ENCODE results near the gene MORN5.

Gene MORN5

DNA sequence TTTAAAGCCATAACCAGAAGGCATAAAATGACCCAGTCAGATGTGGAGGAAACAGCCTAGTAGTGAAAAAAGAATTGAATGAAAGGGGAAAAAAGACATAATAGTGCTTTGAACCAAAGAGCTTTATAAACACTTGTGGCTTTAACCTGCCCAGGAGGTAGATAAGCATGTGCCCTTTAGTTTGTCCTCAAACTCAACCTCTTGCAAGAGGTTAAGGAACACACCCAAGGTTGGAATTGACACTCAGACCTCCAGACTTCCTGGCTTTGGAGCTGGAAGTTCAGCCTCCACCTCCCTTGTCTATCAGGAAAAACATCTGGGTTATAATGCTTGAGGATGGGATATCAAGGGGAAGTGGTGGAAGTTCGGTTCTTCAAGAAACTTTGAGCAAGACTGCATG, 16.4 kb upstream of the MORN5 start:
- DNase-seq (ENCODE audit: low spot score), result no peak
- no peak for FAIRE-seq

- no peak for FAIRE-seq
- no peak for DNase-seq (ENCODE audit: low spot score)
These were observed 15.8 kb upstream of the MORN5 start for GRCh38 chr9:122143876-122144405.

- no peak for DNase-seq (ENCODE audit: low spot score)
- FAIRE-seq, result no peak
These were observed 14.7 kb upstream of the MORN5 start for GRCh38 chr9:122144836-122145591.

- DNase-seq (ENCODE audit: low spot score) (no peak), FAIRE-seq (no peak)
These were observed 14.2 kb upstream of the MORN5 start for GRCh38 chr9:122145592-122145863.

DNA sequence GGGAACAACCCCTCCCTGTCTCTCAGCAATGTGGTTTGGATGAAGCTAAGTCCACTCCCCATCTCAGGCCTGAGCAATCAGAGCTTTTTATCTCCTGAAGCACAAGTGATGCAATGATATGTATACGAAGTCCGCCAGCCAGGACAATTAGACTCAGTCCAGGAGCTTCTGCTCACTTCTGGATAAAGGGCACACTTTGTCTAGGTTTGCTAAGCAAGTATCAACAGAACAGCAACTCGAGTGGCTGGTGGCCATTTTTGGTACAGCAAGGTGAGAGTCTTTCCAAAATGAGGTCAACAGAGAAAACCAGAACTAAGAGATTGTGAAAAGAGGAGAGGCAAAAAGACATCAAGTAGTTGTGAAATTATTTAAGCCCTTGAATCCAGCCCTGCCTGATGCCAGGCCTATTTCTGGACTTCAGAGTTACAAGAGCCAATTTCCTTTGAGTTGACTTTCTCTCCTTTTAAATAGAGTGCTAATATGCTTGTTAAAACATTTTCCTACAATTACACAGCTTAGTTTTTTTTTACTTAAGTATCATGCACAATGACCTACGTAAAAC, 8.4 kb upstream of the MORN5 start:
- DNase-seq (ENCODE audit: low spot score) (no peak), FAIRE-seq (no peak)

DNA sequence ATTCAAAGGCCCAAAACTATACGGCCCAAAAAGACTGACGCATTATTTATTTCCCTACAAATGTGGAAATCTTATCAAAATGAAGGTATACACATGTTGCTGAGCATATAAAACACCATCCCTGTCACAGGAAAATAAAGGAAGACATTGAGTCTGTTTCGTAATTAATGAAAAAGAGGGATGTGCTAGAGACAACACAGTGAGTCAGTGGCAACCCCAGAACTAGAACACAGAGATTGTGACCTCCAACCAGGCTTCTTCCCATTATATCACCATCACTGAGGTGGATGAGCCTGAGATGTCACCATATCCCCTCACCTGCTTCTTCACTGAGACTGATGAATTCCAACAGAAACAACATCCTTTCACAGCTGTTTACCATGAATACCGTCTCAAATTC, 3.9 kb upstream of the MORN5 start:
- DNase-seq (ENCODE audit: low spot score), result no peak
- no peak for FAIRE-seq

DNA sequence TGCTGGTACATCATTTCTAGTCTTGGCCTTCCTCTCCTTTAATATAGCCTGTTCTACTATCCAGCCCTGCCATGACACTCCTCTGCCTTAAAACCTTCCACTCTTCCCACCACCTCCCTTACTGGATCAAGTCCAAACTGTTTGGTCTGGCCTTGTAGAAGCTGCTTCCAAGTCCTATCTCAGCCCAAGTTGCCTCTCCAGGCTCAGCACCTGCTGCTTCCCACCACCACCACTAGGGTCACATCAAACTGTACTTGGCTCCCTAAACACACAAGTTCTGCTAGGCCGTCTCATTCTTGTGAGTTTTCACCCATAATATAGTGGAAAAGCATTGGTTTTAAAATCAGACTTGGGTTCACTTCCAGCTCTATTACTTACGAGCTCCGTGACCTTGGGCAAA, 1.5 kb upstream of the MORN5 start:
- no peak for FAIRE-seq
- DNase-seq (ENCODE audit: low spot score), result peak; percentile 34

- no peak for FAIRE-seq
These were observed 178 bp downstream of the MORN5 start for GRCh38 chr9:122159925-122160246.

DNA sequence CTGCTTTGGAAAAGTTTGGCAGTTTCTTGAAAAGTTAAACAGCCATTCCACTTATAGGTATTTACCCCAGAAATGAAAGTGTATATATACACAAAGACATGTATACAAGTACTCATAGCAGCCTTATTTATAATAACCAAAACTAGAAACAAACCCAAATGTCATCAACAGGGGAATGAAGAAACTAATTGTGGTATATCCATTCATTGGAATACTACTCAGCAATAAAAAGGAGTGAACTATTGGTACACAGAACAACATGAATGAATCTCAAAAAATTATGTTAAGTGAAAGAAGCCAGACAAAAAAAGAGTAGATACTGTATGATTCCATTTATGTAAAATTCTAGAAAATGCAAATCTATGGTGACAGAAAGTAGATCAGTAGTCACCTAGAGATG, 2.7 kb downstream of the MORN5 start:
- FAIRE-seq, result no peak
- DNase-seq (ENCODE audit: low spot score), result no peak

More at GRCh38 chr9:122159925-122160246, 178 bp downstream of the MORN5 start:
- no peak for DNase-seq (ENCODE audit: low spot score)

DNA sequence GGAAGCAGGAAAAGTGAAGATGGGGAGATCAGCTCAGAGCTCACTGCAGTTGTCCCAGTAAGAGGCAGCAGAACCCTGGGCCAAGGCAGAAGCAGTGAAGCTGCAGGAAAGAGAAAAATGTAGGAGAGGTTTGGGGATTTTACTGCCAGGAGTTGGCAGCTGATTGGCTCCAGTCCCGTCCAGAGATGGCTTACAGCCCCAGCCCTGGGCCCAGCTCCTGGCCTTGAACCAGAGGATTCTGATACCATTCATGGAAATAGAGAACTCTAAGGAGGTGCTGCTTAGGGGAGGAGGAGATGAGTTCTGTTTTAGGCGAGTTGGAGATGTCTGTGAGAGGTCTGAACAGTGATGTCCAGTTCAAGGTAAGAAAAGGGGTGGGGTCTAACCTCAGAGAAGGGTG, 4.6 kb downstream of the MORN5 start:
- DNase-seq (ENCODE audit: low spot score), result no peak
- no peak for FAIRE-seq

- no peak for FAIRE-seq
- no peak for DNase-seq (ENCODE audit: low spot score)
These were observed 8.6 kb downstream of the MORN5 start for GRCh38 chr9:122168356-122168755.

GRCh38 chr9:122172131-122172530, 12.4 kb downstream of the MORN5 start:
- FAIRE-seq, result no peak
- no peak for DNase-seq (ENCODE audit: low spot score)

GRCh38 chr9:122173670-122174069, 14.0 kb downstream of the MORN5 start:
- DNase-seq (ENCODE audit: low spot score) (no peak), FAIRE-seq (no peak)

GRCh38 chr9:122176916-122177315, 17.2 kb downstream of the MORN5 start:
- DNase-seq (ENCODE audit: low spot score) (no peak), FAIRE-seq (no peak)

DNA sequence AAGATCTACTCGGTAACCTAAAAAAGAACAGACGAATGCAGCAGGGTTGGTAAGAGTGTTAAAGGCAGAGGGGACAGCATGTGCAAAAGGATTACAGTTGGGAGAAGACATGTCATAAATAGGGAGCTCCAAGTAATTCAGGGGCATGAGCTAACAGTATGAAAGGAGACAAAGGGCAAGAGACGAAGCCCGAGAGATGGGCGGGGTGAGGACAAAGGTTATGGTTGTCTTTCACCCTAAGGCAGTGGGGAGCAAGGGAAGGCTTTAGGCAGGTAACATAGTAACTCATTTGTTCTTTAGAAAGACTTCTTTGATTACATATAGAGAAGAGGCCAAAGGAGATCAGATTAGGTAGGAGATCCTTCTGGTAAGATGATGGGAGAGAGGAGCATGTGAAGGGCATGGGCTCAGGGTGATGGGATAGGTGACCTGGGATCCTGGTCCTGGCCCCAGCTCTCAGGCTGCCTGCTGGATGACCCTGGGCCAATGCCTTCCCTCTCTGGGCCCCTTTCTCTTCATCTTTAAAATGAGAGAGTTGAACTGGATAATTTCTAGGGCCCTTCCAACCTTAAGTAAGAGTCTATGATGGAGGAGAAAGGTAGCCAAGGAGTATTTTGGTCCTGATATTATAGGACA, 19.5 kb downstream of the MORN5 start:
- no peak for FAIRE-seq
- DNase-seq (ENCODE audit: low spot score), result no peak

DNA sequence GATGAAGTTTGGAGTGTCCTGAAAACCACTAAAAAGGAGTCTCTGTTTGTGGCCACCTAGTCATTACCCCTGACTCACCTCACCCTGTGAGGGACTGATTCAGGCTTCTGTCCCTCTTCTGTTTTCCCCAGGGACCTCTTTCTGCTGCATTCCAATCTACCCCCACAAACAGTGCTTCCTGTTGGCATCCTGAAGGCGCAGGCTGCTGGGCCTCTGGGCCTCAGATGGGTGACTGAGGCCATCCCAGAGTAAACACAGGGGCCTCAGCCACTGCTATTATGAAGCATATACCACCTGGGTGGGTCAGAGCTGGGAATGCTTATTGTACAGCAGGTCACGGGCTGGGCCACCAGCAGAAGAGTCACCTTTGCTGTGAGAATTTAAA, 20.0 kb downstream of the MORN5 start:
- no peak for FAIRE-seq
- DNase-seq (ENCODE audit: low spot score), result peak; percentile 22

GRCh38 chr9:122180633-122181032, 20.9 kb downstream of the MORN5 start:
- DNase-seq (ENCODE audit: low spot score) (peak; percentile 43), FAIRE-seq (no peak)

DNA sequence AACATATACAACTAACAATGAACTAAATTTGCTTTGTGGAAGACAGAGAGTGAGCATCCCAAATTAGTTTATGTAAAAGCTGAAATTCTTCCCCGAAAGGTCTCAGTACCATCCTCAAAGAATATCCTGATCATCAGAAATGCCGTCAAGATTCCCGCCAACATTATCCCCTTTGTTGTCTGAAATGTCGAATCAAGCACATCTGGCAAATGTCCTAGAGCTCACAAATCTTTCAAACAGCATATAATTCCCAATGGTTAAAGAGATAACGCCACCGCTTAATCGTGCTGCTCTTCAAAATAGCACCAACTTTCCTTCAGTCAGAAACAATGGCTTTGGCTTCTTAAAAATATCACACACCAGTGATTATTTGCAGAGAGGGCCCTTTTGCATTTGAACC, 23.8 kb downstream of the MORN5 start:
- no peak for FAIRE-seq
- no peak for DNase-seq (ENCODE audit: low spot score)

DNA sequence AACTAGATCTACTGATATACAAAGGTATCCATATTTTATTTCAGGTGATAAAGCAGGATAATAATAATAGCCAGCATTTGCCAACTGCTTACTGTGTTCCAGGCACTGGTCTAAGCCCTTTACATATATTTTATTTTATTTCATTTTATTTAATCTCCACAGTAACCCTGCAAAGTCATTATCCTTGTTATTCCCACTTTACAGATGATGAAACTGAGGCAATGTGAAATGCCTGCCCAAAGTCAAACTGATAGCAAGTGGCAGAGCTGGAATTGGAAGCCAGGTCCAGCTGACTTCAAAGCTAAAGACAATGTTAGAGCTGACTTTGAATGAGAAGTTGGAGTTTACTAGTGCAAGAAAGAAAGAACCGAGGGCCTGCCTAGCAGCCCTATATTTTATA, 24.8 kb downstream of the MORN5 start:
- no peak for DNase-seq (ENCODE audit: low spot score)

DNA sequence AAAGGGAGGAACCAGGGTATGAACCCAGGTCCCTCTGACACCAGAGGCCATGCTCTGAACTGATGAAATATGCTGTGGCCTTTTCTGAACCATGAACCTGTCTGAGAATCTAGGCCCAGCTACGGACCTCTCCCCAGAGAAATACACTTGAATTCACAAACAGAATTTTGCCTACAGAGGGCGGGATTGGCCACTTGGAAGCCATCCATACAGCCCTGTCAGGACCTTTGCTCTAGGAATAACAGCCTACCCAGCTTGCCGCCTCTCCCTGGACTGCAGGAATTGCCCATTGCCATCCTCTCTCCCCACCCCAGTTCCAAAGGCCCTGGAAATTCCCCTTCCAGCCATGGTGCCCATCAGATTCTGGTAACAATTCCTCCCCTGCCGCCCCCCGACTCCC, 26.6 kb downstream of the MORN5 start:
- FAIRE-seq, result no peak

More for the DNA sequence above, 24.8 kb downstream of the MORN5 start:
- FAIRE-seq, result no peak

GRCh38 chr9:122186777-122187470, 27.2 kb downstream of the MORN5 start:
- no peak for FAIRE-seq
- no peak for DNase-seq (ENCODE audit: low spot score)

More for the DNA sequence above, 26.6 kb downstream of the MORN5 start:
- DNase-seq (ENCODE audit: low spot score), result no peak

GRCh38 chr9:122188369-122188768, 28.7 kb downstream of the MORN5 start:
- FAIRE-seq, result no peak
- no peak for DNase-seq (ENCODE audit: low spot score)

All from RCC 7860 (cell line).